ENCODE data around the gene ASB15.

The ASB15 gene

GRCh38 chr7:123594813-123595241 is 6.8 kb upstream of the ASB15 start:
- no peak for TF ChIP-seq PPARA (CRISPR knock-in tag; IDR thresholded peaks at IDR 0.05; ENCODE audit: borderline replicate concordance)
- no peak for TF ChIP-seq ZFP3 (CRISPR knock-in tag; IDR thresholded peaks at IDR 0.05)
- no peak for TF ChIP-seq TCF4 (CRISPR knock-in tag; IDR thresholded peaks at IDR 0.05; ENCODE audit: borderline replicate concordance)
- no peak for TF ChIP-seq RARB (CRISPR knock-in tag; IDR thresholded peaks at IDR 0.05)
- TF ChIP-seq TOX (CRISPR knock-in tag; IDR thresholded peaks at IDR 0.05; ENCODE audit: borderline replicate concordance), result no peak
- no peak for TF ChIP-seq ZNF70 (CRISPR knock-in tag; IDR thresholded peaks at IDR 0.05)
- no peak for TF ChIP-seq ESRRG (CRISPR knock-in tag; IDR thresholded peaks at IDR 0.05)
- no peak for ATAC-seq

- TF ChIP-seq TOX (CRISPR knock-in tag; IDR thresholded peaks at IDR 0.05; ENCODE audit: borderline replicate concordance), result no peak
- no peak for TF ChIP-seq TSHZ2 (CRISPR knock-in tag; IDR thresholded peaks at IDR 0.05)
- no peak for TF ChIP-seq ZNF70 (CRISPR knock-in tag; IDR thresholded peaks at IDR 0.05)
- TF ChIP-seq CSDC2 (CRISPR knock-in tag; IDR thresholded peaks at IDR 0.05), result no peak
- TF ChIP-seq ZNF8 (CRISPR knock-in tag; IDR thresholded peaks at IDR 0.05), result no peak
- no peak for TF ChIP-seq TCF4 (CRISPR knock-in tag; IDR thresholded peaks at IDR 0.05; ENCODE audit: borderline replicate concordance)
- no peak for TF ChIP-seq GLIS3 (CRISPR knock-in tag; IDR thresholded peaks at IDR 0.05)
- TF ChIP-seq ZFP30 (CRISPR knock-in tag; IDR thresholded peaks at IDR 0.05), result no peak
- TF ChIP-seq SNAI2 (CRISPR knock-in tag; IDR thresholded peaks at IDR 0.05), result no peak
- TF ChIP-seq ESRRG (CRISPR knock-in tag; IDR thresholded peaks at IDR 0.05), result no peak
- no peak for TF ChIP-seq OSR1 (CRISPR knock-in tag; IDR thresholded peaks at IDR 0.05)
- no peak for TF ChIP-seq PATZ1 (CRISPR knock-in tag; IDR thresholded peaks at IDR 0.05; ENCODE audit: borderline replicate concordance)
- TF ChIP-seq ISL1 (CRISPR knock-in tag; IDR thresholded peaks at IDR 0.05), result no peak
- no peak for TF ChIP-seq CREB5 (CRISPR knock-in tag; IDR thresholded peaks at IDR 0.05; ENCODE audit: low read depth)
- no peak for TF ChIP-seq ZNF565 (CRISPR knock-in tag; conservative IDR thresholded peaks at IDR 0.05; ENCODE audit: low read depth)
- TF ChIP-seq ZFP3 (CRISPR knock-in tag; IDR thresholded peaks at IDR 0.05), result no peak
- no peak for TF ChIP-seq POU6F1 (CRISPR knock-in tag; IDR thresholded peaks at IDR 0.05; ENCODE audit: borderline replicate concordance, low read depth)
- TF ChIP-seq RARB (CRISPR knock-in tag; IDR thresholded peaks at IDR 0.05), result no peak
- no peak for TF ChIP-seq ZC3H10 (CRISPR knock-in tag; IDR thresholded peaks at IDR 0.05)
- ATAC-seq, result no peak
Observed at GRCh38 chr7:123598657-123599056, 3.0 kb upstream of the ASB15 start.

GRCh38 chr7:123599766-123600165 is 1.9 kb upstream of the ASB15 start:
- TF ChIP-seq RARB (CRISPR knock-in tag; IDR thresholded peaks at IDR 0.05) (no peak), CSRNP3 (CRISPR knock-in tag; IDR thresholded peaks at IDR 0.05) (no peak), ZC3H10 (CRISPR knock-in tag; IDR thresholded peaks at IDR 0.05) (no peak), ZNF70 (CRISPR knock-in tag; IDR thresholded peaks at IDR 0.05) (no peak), TOX (CRISPR knock-in tag; IDR thresholded peaks at IDR 0.05; ENCODE audit: borderline replicate concordance) (no peak), ISL1 (CRISPR knock-in tag; IDR thresholded peaks at IDR 0.05) (no peak), TCF4 (CRISPR knock-in tag; IDR thresholded peaks at IDR 0.05; ENCODE audit: borderline replicate concordance) (no peak), ARNTL (CRISPR knock-in tag; IDR thresholded peaks at IDR 0.05; ENCODE audit: borderline replicate concordance, low read depth) (no peak), ZNF8 (CRISPR knock-in tag; IDR thresholded peaks at IDR 0.05) (no peak), CREB5 (CRISPR knock-in tag; IDR thresholded peaks at IDR 0.05; ENCODE audit: low read depth) (no peak), SNAI2 (CRISPR knock-in tag; IDR thresholded peaks at IDR 0.05) (no peak), ESRRG (CRISPR knock-in tag; IDR thresholded peaks at IDR 0.05) (no peak), ZFP30 (CRISPR knock-in tag; IDR thresholded peaks at IDR 0.05) (no peak)
- ATAC-seq, result no peak
